Neural progenitor cell (in vitro differentiated cells): ENCODE data around the gene HFE. TPM values are rescaled to one million over a fixed set of nuclear protein-coding genes. Genes with fewer than 3 reads are reported as not detected.

Experiments used
- DNase-seq: peaks from one replicate; pipeline ENCODE4 v3.0.0-alpha.2; 2016; ENCODE audit warnings: low spot score
- H2AFZ ChIP-seq: fragments of 200-600 bp; sonication (generic); replicated peaks from 2 replicates; pipeline ENCODE4 v1.6.1; 2016; ENCODE audit warnings: antibody characterized with exemption
- H3F3A ChIP-seq: fragments of 200-600 bp; sonication (generic); 2 replicates; pipeline ENCODE4 v1.6.1; 2016; ENCODE audit warnings: antibody characterized with exemption, low read depth
- H3K27ac ChIP-seq: fragments of 200-600 bp; sonication (generic); 2 replicates; pipeline ENCODE4 v1.5.1; 2016; ENCODE audit warnings: mild to moderate bottlenecking
- H3K27me3 ChIP-seq: fragments of 200-600 bp; sonication (generic); 2 replicates; pipeline ENCODE4 v1.6.1; 2016; ENCODE audit warnings: mild to moderate bottlenecking, moderate library complexity
- H3K36me3 ChIP-seq: fragments of 200-600 bp; sonication (generic); 2 replicates; pipeline ENCODE4 v1.5.1; 2016
- H3K4me1 ChIP-seq: fragments of 200-600 bp; sonication (generic); 2 replicates; pipeline ENCODE4 v1.6.1; 2016; ENCODE audit warnings: mixed run types
- H3K4me2 ChIP-seq: fragments of 200-600 bp; sonication (generic); 2 replicates; pipeline ENCODE4 v1.6.1; 2016
- H3K4me3 ChIP-seq: fragments of 200-600 bp; sonication (generic); 2 replicates; pipeline ENCODE4 v1.5.1; 2016
- H3K79me2 ChIP-seq: fragments of 200-600 bp; sonication (generic); 2 replicates; pipeline ENCODE4 v1.6.1; 2016; ENCODE audit warnings: low read depth
- H3K9ac ChIP-seq: fragments of 200-600 bp; sonication (generic); 2 replicates; pipeline ENCODE4 v1.6.1; 2016
- H3K9me3 ChIP-seq: fragments of 200-600 bp; sonication (generic); 2 replicates; pipeline ENCODE4 v1.5.1; 2016; ENCODE audit warnings: low read depth
- H4K20me1 ChIP-seq: fragments of 200-600 bp; sonication (generic); 2 replicates; pipeline ENCODE4 v1.6.1; 2016; ENCODE audit warnings: low read depth
- H3K27ac Mint-ChIP-seq: 3 replicates; pipeline ENCODE4 v1.8.0; 2021; ENCODE audit warnings: mixed read lengths
- H3K27me3 Mint-ChIP-seq: 2 replicates; pipeline ENCODE4 v1.8.0; 2022; ENCODE audit warnings: low read depth, mild to moderate bottlenecking, inconsistent platforms, moderate library complexity, mixed read lengths; ENCODE audit not compliant: insufficient read depth
- H3K36me3 Mint-ChIP-seq: 3 replicates; pipeline ENCODE4 v1.8.0; 2021; ENCODE audit warnings: mixed read lengths
- H3K4me1 Mint-ChIP-seq: 3 replicates; pipeline ENCODE4 v1.8.0; 2021; ENCODE audit warnings: mixed read lengths
- H3K4me3 Mint-ChIP-seq: 3 replicates; pipeline ENCODE4 v1.8.0; 2021; ENCODE audit warnings: mild to moderate bottlenecking, moderate library complexity, mixed read lengths
- H3K9me3 Mint-ChIP-seq: 3 replicates; pipeline ENCODE4 v1.8.0; 2020; ENCODE audit warnings: mixed read lengths
- EZH2 ChIP-seq: fragments of 200-600 bp; sonication (generic); IDR thresholded peaks from 2 replicates; pipeline ENCODE4 v1.6.1; 2017; ENCODE audit warnings: antibody characterized with exemption, mild to moderate bottlenecking, moderate library complexity
- EZH2phosphoT487 ChIP-seq: fragments of 200-600 bp; sonication (generic); IDR thresholded peaks from 2 replicates; pipeline ENCODE4 v1.6.1; 2017; ENCODE audit warnings: antibody characterized with exemption
- total RNA-seq: library from RNA; depleted of rRNA; stranded (reverse); fragments of >200 nt; gene quantifications from 2 replicates; pipeline ENCODE4 v1.2.3, GENCODE V29; 2015; ENCODE audit warnings: low replicate concordance
- TF ChIP-seq, protein P1 (sequence below): fragments of 200-600 bp; sonication (generic); IDR thresholded peaks from 2 replicates; pipeline ENCODE4 v1.5.1; 2017; ENCODE audit warnings: antibody characterized with exemption, mild to moderate bottlenecking

Gene HFE
- total RNA-seq, 1 donor from 2014 or later: 0.43 TPM

DNA sequence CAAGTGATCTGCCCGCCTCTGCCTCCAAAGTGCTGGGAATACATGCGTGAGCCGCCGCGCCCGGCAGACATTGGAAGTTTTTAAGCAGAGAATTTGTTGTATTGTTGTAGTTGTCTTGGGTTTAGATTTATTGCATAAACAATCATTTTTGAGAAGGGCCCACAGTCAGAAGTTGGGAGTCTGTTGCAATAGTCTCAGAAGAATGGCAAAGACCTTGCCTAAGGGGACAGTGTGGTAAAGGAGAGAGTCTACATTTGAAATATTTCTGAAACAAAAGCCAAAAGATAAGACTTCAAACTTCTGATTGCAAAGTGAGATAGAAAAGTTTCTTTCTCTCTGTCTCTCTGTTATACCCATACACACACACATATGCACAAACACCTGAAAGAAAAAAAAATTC lies 22.5 kb downstream of the HFE start:
- Histone ChIP-seq H3K9me3 (no peaks in the 10 kb centered on the region), H3K4me3 (no peak overlapping the region), H3K4me2 (no peak overlapping the region), H3K4me1 (no peaks in the 10 kb centered on the region), H3K27ac (no peak overlapping the region), H2AFZ (no peak overlapping the region), H3K79me2 (no peaks in the 10 kb centered on the region), H4K20me1 (no peaks in the 10 kb centered on the region), H3K27me3 (no peaks in the 10 kb centered on the region), H3K36me3 (no peaks in the 10 kb centered on the region), H3K9ac (no peak overlapping the region), H3F3A (peaks cover 9% of the 10 kb centered on the region)
- TF ChIP-seq EZH2 (no peak), EZH2phosphoT487 (no peak)
- TF ChIP-seq, protein P1, sequence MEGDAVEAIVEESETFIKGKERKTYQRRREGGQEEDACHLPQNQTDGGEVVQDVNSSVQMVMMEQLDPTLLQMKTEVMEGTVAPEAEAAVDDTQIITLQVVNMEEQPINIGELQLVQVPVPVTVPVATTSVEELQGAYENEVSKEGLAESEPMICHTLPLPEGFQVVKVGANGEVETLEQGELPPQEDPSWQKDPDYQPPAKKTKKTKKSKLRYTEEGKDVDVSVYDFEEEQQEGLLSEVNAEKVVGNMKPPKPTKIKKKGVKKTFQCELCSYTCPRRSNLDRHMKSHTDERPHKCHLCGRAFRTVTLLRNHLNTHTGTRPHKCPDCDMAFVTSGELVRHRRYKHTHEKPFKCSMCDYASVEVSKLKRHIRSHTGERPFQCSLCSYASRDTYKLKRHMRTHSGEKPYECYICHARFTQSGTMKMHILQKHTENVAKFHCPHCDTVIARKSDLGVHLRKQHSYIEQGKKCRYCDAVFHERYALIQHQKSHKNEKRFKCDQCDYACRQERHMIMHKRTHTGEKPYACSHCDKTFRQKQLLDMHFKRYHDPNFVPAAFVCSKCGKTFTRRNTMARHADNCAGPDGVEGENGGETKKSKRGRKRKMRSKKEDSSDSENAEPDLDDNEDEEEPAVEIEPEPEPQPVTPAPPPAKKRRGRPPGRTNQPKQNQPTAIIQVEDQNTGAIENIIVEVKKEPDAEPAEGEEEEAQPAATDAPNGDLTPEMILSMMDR: no peak
- DNase-seq: no peak
- H3K4me1 Mint-ChIP-seq: no peaks in the 10 kb centered on the region
- peak overlapping the region; percentile 30 for H3K27ac Mint-ChIP-seq
- peaks cover 29% of the 10 kb centered on the region for H3K9me3 Mint-ChIP-seq
- peaks cover 5% of the 10 kb centered on the region for H3K36me3 Mint-ChIP-seq
- no peak overlapping the region for H3K4me3 Mint-ChIP-seq
- no peaks in the 10 kb centered on the region for H3K27me3 Mint-ChIP-seq

GRCh38 chr6:26113570-26113969 lies 26.3 kb downstream of the HFE start:
- peak overlapping the region; percentile 16 for H3K27ac Mint-ChIP-seq
- H3K27me3 Mint-ChIP-seq: no peaks in the 10 kb centered on the region
- Histone ChIP-seq H3K27me3 (no peaks in the 10 kb centered on the region), H3K27ac (no peak overlapping the region), H3K36me3 (no peaks in the 10 kb centered on the region), H3F3A (no peaks in the 10 kb centered on the region), H3K4me2 (no peak overlapping the region), H3K79me2 (no peaks in the 10 kb centered on the region), H4K20me1 (no peaks in the 10 kb centered on the region), H2AFZ (no peak overlapping the region), H3K9me3 (no peaks in the 10 kb centered on the region), H3K9ac (no peak overlapping the region), H3K4me3 (no peak overlapping the region), H3K4me1 (peaks cover 1% of the 10 kb centered on the region)
- peaks cover 3% of the 10 kb centered on the region for H3K9me3 Mint-ChIP-seq
- TF ChIP-seq EZH2 (no peak), EZH2phosphoT487 (no peak)
- TF ChIP-seq, protein P1: no peak
- peaks cover 6% of the 10 kb centered on the region for H3K4me1 Mint-ChIP-seq
- no peak for DNase-seq
- peak overlapping the region; percentile 15 for H3K4me3 Mint-ChIP-seq
- H3K36me3 Mint-ChIP-seq: no peaks in the 10 kb centered on the region

- peaks cover 8% of the 10 kb centered on the region for H3K4me1 ChIP-seq
Measured at GRCh38 chr6:26115226-26115625, 28.0 kb downstream of the HFE start.

More at GRCh38 chr6:26115226-26115625, 28.0 kb downstream of the HFE start:
- no peak for DNase-seq
- Histone ChIP-seq H3K79me2 (no peaks in the 10 kb centered on the region), H3K36me3 (no peaks in the 10 kb centered on the region), H3K9me3 (no peaks in the 10 kb centered on the region), H3K4me3 (no peak overlapping the region), H3K4me2 (no peak overlapping the region), H2AFZ (peak overlapping the region; percentile 2), H4K20me1 (no peaks in the 10 kb centered on the region), H3K27me3 (no peaks in the 10 kb centered on the region), H3K9ac (no peak overlapping the region), H3F3A (no peaks in the 10 kb centered on the region), H3K27ac (peak overlapping the region; percentile 75)
- Mint-ChIP-seq H3K36me3 (no peaks in the 10 kb centered on the region), H3K4me3 (no peak overlapping the region), H3K9me3 (no peaks in the 10 kb centered on the region), H3K27ac (peak overlapping the region; percentile 46), H3K4me1 (peaks cover 10% of the 10 kb centered on the region), H3K27me3 (no peaks in the 10 kb centered on the region)
- TF ChIP-seq, protein P1: no peak
- TF ChIP-seq EZH2: no peak
- TF ChIP-seq EZH2phosphoT487: no peak
